ENCODE results near the gene ZMYND15. TPM values are rescaled to one million over a fixed set of nuclear protein-coding genes. Genes with fewer than 3 reads are reported as not detected.

Gene ZMYND15
- polyA plus RNA-seq, 1 donor (not counting 4 experiments of a cell fraction or from before 2014, with no cell fraction given), result 0.25 TPM

GRCh38 chr17:4753392-4753791, 13.8 kb downstream of the ZMYND15 start:
- dilution Hi-C loops (cut with MboI; ENCODE audit: extremely low pct_ligation_motif_present, low sequenced_read_pairs), result no loop called here
- no peaks in the 10 kb centered on the region for H3K9me1 ChIP-seq (ENCODE audit: control insufficient read depth, extremely low read depth, insufficient read depth, low read length)

DNA sequence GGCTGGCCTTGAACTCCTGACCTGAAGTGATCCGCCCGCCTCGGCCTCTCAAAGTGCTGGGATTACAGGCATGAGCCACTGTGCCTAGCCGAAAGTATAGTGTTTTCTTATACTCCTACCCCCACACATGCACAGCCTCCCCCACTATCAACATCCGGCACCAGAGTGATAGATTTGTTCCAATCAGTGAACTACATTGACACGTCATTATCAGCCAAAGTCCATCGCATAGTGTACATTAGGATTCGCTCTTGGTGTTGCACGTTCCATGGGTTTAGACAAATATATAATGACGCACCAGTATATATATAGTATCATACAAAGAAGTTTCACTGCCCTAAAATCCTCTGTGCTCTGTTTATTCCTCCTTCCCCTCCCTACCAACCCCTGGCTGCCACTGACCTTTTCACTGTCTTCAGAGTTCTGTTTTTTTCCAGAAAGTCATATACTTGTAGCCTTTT, 20.2 kb downstream of the ZMYND15 start:
- Histone ChIP-seq H3K27me3 (ENCODE audit: control insufficient read depth, extremely low read depth, insufficient read depth, low read length) (no peaks in the 10 kb centered on the region), H3K9me1 (ENCODE audit: control insufficient read depth, extremely low read depth, insufficient read depth, low read length) (no peaks in the 10 kb centered on the region), H3K9me3 (ENCODE audit: control insufficient read depth, low read depth, low read length) (no peaks in the 10 kb centered on the region), H4K20me1 (ENCODE audit: control insufficient read depth, extremely low read depth, insufficient read depth, low read length) (no peaks in the 10 kb centered on the region), H3K36me3 (ENCODE audit: control insufficient read depth in 2 of 2, extremely low read depth in 1 of 2, insufficient read depth in 2 of 2, low read length in 2 of 2) (no peaks in the 10 kb centered on the region), H3K4me2 (ENCODE audit: control insufficient read depth, extremely low read depth, insufficient read depth, low read depth, low read length) (no peak overlapping the region), H3K4me1 (ENCODE audit: control insufficient read depth, extremely low read depth, insufficient read depth, low read length) (no peaks in the 10 kb centered on the region), H3K4me3 (ENCODE audit: control insufficient read depth in 2 of 3, extremely low read depth in 1 of 3, insufficient read depth in 2 of 3, low read depth in 1 of 3, low read length in 3 of 3) (no peak overlapping the region), H3K9ac (ENCODE audit: control insufficient read depth, extremely low read depth, insufficient read depth, low read length) (no peak overlapping the region), H3K27ac (ENCODE audit: control insufficient read depth, insufficient read depth, low read length) (no peak overlapping the region), H3K79me2 (ENCODE audit: control insufficient read depth, insufficient read depth, low read length) (no peaks in the 10 kb centered on the region), H2AFZ (ENCODE audit: control insufficient read depth, low read length) (no peak overlapping the region)
- TF ChIP-seq EZH2 (IDR thresholded peaks at IDR 0.05; ENCODE audit: low read length), result no peak
- TF ChIP-seq CTCF (optimal IDR thresholded peaks at IDR 0.05 in 1 of 3, IDR thresholded peaks at IDR 0.05 in 1 of 3, conservative IDR thresholded peaks at IDR 0.05 in 1 of 3; ENCODE audit: extremely low read depth in 1 of 3, insufficient read depth in 2 of 3, low read length in 3 of 3), result no peak
- dilution Hi-C loops (cut with MboI; ENCODE audit: extremely low pct_ligation_motif_present, low sequenced_read_pairs), result no loop called here
- no peak for FAIRE-seq
- DNase-seq (ENCODE audit: low read depth, low spot score), result no peak

More at GRCh38 chr17:4753392-4753791, 13.8 kb downstream of the ZMYND15 start:
- Histone ChIP-seq H3K4me3 (ENCODE audit: control insufficient read depth in 2 of 3, extremely low read depth in 1 of 3, insufficient read depth in 2 of 3, low read depth in 1 of 3, low read length in 3 of 3) (no peak overlapping the region), H3K4me1 (ENCODE audit: control insufficient read depth, extremely low read depth, insufficient read depth, low read length) (no peaks in the 10 kb centered on the region), H3K27me3 (ENCODE audit: control insufficient read depth, extremely low read depth, insufficient read depth, low read length) (peaks cover 2% of the 10 kb centered on the region), H3K9me3 (ENCODE audit: control insufficient read depth, low read depth, low read length) (no peaks in the 10 kb centered on the region), H3K79me2 (ENCODE audit: control insufficient read depth, insufficient read depth, low read length) (no peaks in the 10 kb centered on the region), H3K36me3 (ENCODE audit: control insufficient read depth in 2 of 2, extremely low read depth in 1 of 2, insufficient read depth in 2 of 2, low read length in 2 of 2) (no peaks in the 10 kb centered on the region), H3K27ac (ENCODE audit: control insufficient read depth, insufficient read depth, low read length) (no peak overlapping the region), H2AFZ (ENCODE audit: control insufficient read depth, low read length) (no peak overlapping the region), H4K20me1 (ENCODE audit: control insufficient read depth, extremely low read depth, insufficient read depth, low read length) (no peaks in the 10 kb centered on the region), H3K4me2 (ENCODE audit: control insufficient read depth, extremely low read depth, insufficient read depth, low read depth, low read length) (no peak overlapping the region), H3K9ac (ENCODE audit: control insufficient read depth, extremely low read depth, insufficient read depth, low read length) (no peak overlapping the region)
- TF ChIP-seq EZH2 (IDR thresholded peaks at IDR 0.05; ENCODE audit: low read length) (no peak), CTCF (optimal IDR thresholded peaks at IDR 0.05 in 1 of 3, IDR thresholded peaks at IDR 0.05 in 1 of 3, conservative IDR thresholded peaks at IDR 0.05 in 1 of 3; ENCODE audit: extremely low read depth in 1 of 3, insufficient read depth in 2 of 3, low read length in 3 of 3) (no peak)
- FAIRE-seq (no peak), DNase-seq (ENCODE audit: low read depth, low spot score) (no peak)

All from keratinocyte (primary cell).